ENCODE results near the gene HEXIM1.

Gene HEXIM1

GRCh38 chr17:45147581-45148182 is 593 bp upstream of the HEXIM1 start:
- DNase-seq: peak; percentile 82 to 85

GRCh38 chr17:45149037-45149668 is 878 bp downstream of the HEXIM1 start:
- DNase-seq: peak; percentile 59 to 64

- peak in 1 of 2 experiments; percentile 41 for DNase-seq
Observed at GRCh38 chr17:45149669-45150664, 1.7 kb downstream of the HEXIM1 start.

- DNase-seq: no peak
Observed at GRCh38 chr17:45150911-45151809, 2.9 kb downstream of the HEXIM1 start.

GRCh38 chr17:45155029-45155428 is 6.8 kb downstream of the HEXIM1 start:
- DNase-seq: no peak

GRCh38 chr17:45155483-45155882 is 7.2 kb downstream of the HEXIM1 start:
- DNase-seq: no peak

GRCh38 chr17:45156242-45156641 is 8.0 kb downstream of the HEXIM1 start:
- no peak for DNase-seq

GRCh38 chr17:45160447-45161287 is 12.4 kb downstream of the HEXIM1 start:
- DNase-seq: peak; percentile 21 to 49

GRCh38 chr17:45161288-45162024 is 13.2 kb downstream of the HEXIM1 start, which contains the start of gene HEXIM2:
TSS of gene HEXIM2 (plus strand) at chr17:45161875. CDS start at chr17:45162794, 919 bp downstream.
- peak; percentile 97 to 99 for DNase-seq

- DNase-seq: no peak
Observed at GRCh38 chr17:45162025-45162687, 13.9 kb downstream of the HEXIM1 start.

GRCh38 chr17:45164734-45165269 is 16.5 kb downstream of the HEXIM1 start:
- DNase-seq: no peak

GRCh38 chr17:45168991-45169752 is 20.9 kb downstream of the HEXIM1 start:
- no peak for DNase-seq

GRCh38 chr17:45170280-45170930 is 22.1 kb downstream of the HEXIM1 start:
- DNase-seq: no peak

GRCh38 chr17:45170931-45171337 is 22.7 kb downstream of the HEXIM1 start:
- no peak for DNase-seq

GRCh38 chr17:45171338-45172231 is 23.3 kb downstream of the HEXIM1 start:
- peak; percentile 50 to 87 for DNase-seq

- no peak for DNase-seq
Observed at GRCh38 chr17:45172232-45172540, 23.9 kb downstream of the HEXIM1 start.

- DNase-seq: peak; percentile 90 to 94
Observed at GRCh38 chr17:45172541-45173286, 24.4 kb downstream of the HEXIM1 start.
